B cell (primary cell): ENCODE data around the gene MALL.

ENCODE experiments used
- CTCF ChIP-seq: fragments of 200-600 bp; IDR thresholded peaks from one replicate; pipeline ENCODE4 v1.8.0; 2022; ENCODE audit warnings: antibody characterized with exemption, mild to moderate bottlenecking
- EZH2 ChIP-seq: IDR thresholded peaks from 2 replicates; pipeline ENCODE4 v1.6.1; 2012; ENCODE audit warnings: borderline replicate concordance, low read depth, mild to moderate bottlenecking, moderate library complexity, low read length; ENCODE audit not compliant: insufficient read depth, poor library complexity, severe bottlenecking

GRCh38 chr2:110134025-110134424 is 18.4 kb upstream of the MALL start:
- no peak for TF ChIP-seq CTCF
- TF ChIP-seq EZH2: no peak
